Esophagus muscularis mucosa (tissue), 4 donors: ENCODE data around the gene BTG4. TPM values are rescaled to one million over a fixed set of nuclear protein-coding genes. Genes with fewer than 3 reads are reported as not detected.

Source experiments
- DNase-seq: peaks from one replicate; pipeline ENCODE4 v3.0.0-alpha.2; 2017; ENCODE audit errors: extremely low spot score
- H3K27ac ChIP-seq, 4 donors: fragments of 200-600 bp; sonication (generic); replicated peaks in 1 of 4; 1 replicate in 3 of 4; 2 replicates in 1 of 4; pipeline ENCODE4 v1.5.1; 2016 to 2019; ENCODE audit warnings: mild to moderate bottlenecking in 1 of 4
- H3K27me3 ChIP-seq, 4 donors: fragments of 200-600 bp; sonication (generic); one replicate each; pipeline versions ENCODE4 v1.5.1 to v1.6.0; 2016 to 2019
- H3K36me3 ChIP-seq, 4 donors: fragments of 200-600 bp; sonication (generic); one replicate each; pipeline ENCODE4 v1.5.1; 2016 to 2019
- H3K4me1 ChIP-seq, 4 donors: fragments of 200-600 bp; sonication (generic); one replicate each; pipeline ENCODE4 v1.5.1; 2016 to 2019
- H3K4me3 ChIP-seq, 4 donors: fragments of 200-600 bp; sonication (generic); 1 replicate in 2 of 4; 2 replicates in 2 of 4; pipeline ENCODE4 v1.5.1; 2016 to 2019; ENCODE audit warnings: mild to moderate bottlenecking in 4 of 4, moderate library complexity in 1 of 4
- H3K9me3 ChIP-seq, 4 donors: fragments of 200-600 bp; sonication (generic); 1 replicate in 3 of 4; 2 replicates in 1 of 4; pipeline ENCODE4 v1.5.1; 2016 to 2019
- CTCF ChIP-seq, 3 experiments: fragments of 200-600 bp in 2 of 3; fragments of 450-650 bp in 1 of 3; sonication (generic) in 2 of 3; IDR thresholded peaks; one replicate each; pipeline ENCODE4 v1.5.1; 2017 to 2019; ENCODE audit warnings: antibody characterized with exemption in 3 of 3, mild to moderate bottlenecking in 2 of 3, moderate library complexity in 1 of 3
- EP300 ChIP-seq: sonication (generic); formaldehyde crosslinking; IDR thresholded peaks from one replicate; pipeline ENCODE4 v1.6.1; 2017; ENCODE audit warnings: antibody characterized with exemption
- POLR2A ChIP-seq: fragments of 450-650 bp; IDR thresholded peaks from one replicate; pipeline ENCODE4 v1.6.1; 2017; ENCODE audit warnings: antibody characterized with exemption, moderate library complexity, mild to moderate bottlenecking, low read depth
- POLR2AphosphoS5 ChIP-seq, 2 donors: sonication (generic); formaldehyde crosslinking; IDR thresholded peaks; one replicate each; pipeline ENCODE4 v1.6.1; 2017; ENCODE audit warnings: antibody characterized with exemption in 2 of 2
- WGBS: methylation state at CpG from one replicate; pipeline ENCODE4 v1.1.5; 2018; 5-methylcytosine and 5-hydroxymethylcytosine counted together
- intact Hi-C: fragments of 100-400 bp; cut with DNase I; formaldehyde crosslinking; loops from one replicate; pipeline ENCODE4 v1.15.1; 2023
- total RNA-seq, 4 donors: library from RNA; depleted of rRNA; stranded (reverse); fragments of >200 nt; gene quantifications; one replicate each; pipeline versions ENCODE4 v1.1.0 to v1.2.1, GENCODE V29; 2016

The BTG4 gene
- total RNA-seq, 4 donors from 2014 or later, result not detected

GRCh38 chr11:111450480-111451320 is 61.5 kb downstream of the BTG4 start:
- 96% methylated on average over 8 of the region's 12 CpGs for WGBS
- no peak for DNase-seq
- intact Hi-C loops, result no loop called here
- Histone ChIP-seq H3K9me3 (no peaks in the 10 kb centered on the region), H3K27ac (no peak overlapping the region), H3K4me1 (peaks cover 5 to 9% (median 7%) of the 10 kb centered on the region in 4 donors), H3K36me3 (no peaks in the 10 kb centered on the region), H3K4me3 (no peak overlapping the region), H3K27me3 (peaks cover 0 to 3% (median 0%) of the 10 kb centered on the region in 4 donors)
- TF ChIP-seq POLR2AphosphoS5 (IDR thresholded peaks at IDR 0.05), result no peak
- TF ChIP-seq EP300, result no peak
- TF ChIP-seq POLR2A, result no peak

GRCh38 chr11:111449696-111450479 is 62.3 kb downstream of the BTG4 start:
- no peak for DNase-seq
- Histone ChIP-seq H3K4me3 (no peak overlapping the region), H3K9me3 (no peaks in the 10 kb centered on the region), H3K4me1 (peaks cover 7 to 12% (median 9%) of the 10 kb centered on the region in 4 donors), H3K27me3 (peaks cover 0 to 3% (median 0%) of the 10 kb centered on the region in 4 donors), H3K27ac (no peak overlapping the region), H3K36me3 (no peaks in the 10 kb centered on the region)
- intact Hi-C loops, result no loop called here
- 88% methylated on average over 4 of the region's 4 CpGs for WGBS
- no peak for TF ChIP-seq CTCF (IDR thresholded peaks at IDR 0.05)
- TF ChIP-seq EP300, result no peak

- H3K4me1 ChIP-seq, result peaks cover 7 to 12% (median 9%) of the 10 kb centered on the region in 4 donors
- no peak overlapping the region for H3K27ac ChIP-seq
- DNase-seq, result no peak
- H3K9me3 ChIP-seq, result no peaks in the 10 kb centered on the region
- no peak overlapping the region for H3K4me3 ChIP-seq
- intact Hi-C loops, result no loop called here
- H3K27me3 ChIP-seq, result peaks cover 0 to 3% (median 0%) of the 10 kb centered on the region in 4 donors
- WGBS, result 65% methylated on average over 5 of the region's 11 CpGs
- no peak for TF ChIP-seq POLR2AphosphoS5 (IDR thresholded peaks at IDR 0.05)
- TF ChIP-seq CTCF (IDR thresholded peaks at IDR 0.05), result no peak
- no peak for TF ChIP-seq EP300
- no peak for TF ChIP-seq POLR2A
- H3K36me3 ChIP-seq, result no peaks in the 10 kb centered on the region
These were observed 63.2 kb downstream of the BTG4 start for GRCh38 chr11:111448831-111449557.

- H3K27ac ChIP-seq, result no peak overlapping the region
- TF ChIP-seq EP300 (no peak), CTCF (IDR thresholded peaks at IDR 0.05) (no peak), POLR2A (no peak), POLR2AphosphoS5 (IDR thresholded peaks at IDR 0.05) (no peak)
- 80% methylated on average over 4 of the region's 8 CpGs for WGBS
- H3K27me3 ChIP-seq, result peaks cover 0 to 3% (median 0%) of the 10 kb centered on the region in 4 donors
- DNase-seq, result no peak
- no peaks in the 10 kb centered on the region for H3K9me3 ChIP-seq
- H3K4me1 ChIP-seq, result peaks cover 7 to 12% (median 9%) of the 10 kb centered on the region in 4 donors
- no peak overlapping the region for H3K4me3 ChIP-seq
- H3K36me3 ChIP-seq, result no peaks in the 10 kb centered on the region
- intact Hi-C loops, result no loop called here
These were observed 63.8 kb downstream of the BTG4 start for GRCh38 chr11:111448414-111448813.
